Stimulated activated CD4-positive, alpha-beta T cell treated with anti-CD3 and anti-CD28 coated beads, Interleukin-12 subunit alpha, Interleukin-12 subunit beta, amount 100 ng/mL, for 24 hours (primary cell): ENCODE data around the gene AKNAD1.
"Not testable (repeated sequence)": the region's sequence is repeated elsewhere in the genome, so short reads cannot be mapped to it uniquely, and the experiment has no call there.

ENCODE experiments used
- DNase-seq, 2 experiments: peaks; one replicate each; pipeline ENCODE4 v3.0.0-alpha.2; 2020; ENCODE audit warnings: low read depth in 2 of 2

The AKNAD1 gene

GRCh38 chr1:108856994-108857393 is at the start of gene AKNAD1:
AKNAD1 (minus strand) TSS chr1:108857094; CDS start chr1:108852664, 4,430 bp downstream.
- no peak for DNase-seq

GRCh38 chr1:108901106-108901505 is 44.2 kb upstream of the AKNAD1 start:
- no peak for DNase-seq

- no peak for DNase-seq
Measured at GRCh38 chr1:108897865-108898720, 41.2 kb upstream of the AKNAD1 start.

- no peak for DNase-seq
Measured at GRCh38 chr1:108896146-108897145, 39.6 kb upstream of the AKNAD1 start.

- DNase-seq: no peak
Measured at GRCh38 chr1:108893141-108893530, 36.2 kb upstream of the AKNAD1 start.

GRCh38 chr1:108892356-108893140 is 35.7 kb upstream of the AKNAD1 start:
- no peak for DNase-seq

- DNase-seq: no peak
Measured at GRCh38 chr1:108889706-108890384, 33.0 kb upstream of the AKNAD1 start.

GRCh38 chr1:108889006-108889645 is 32.2 kb upstream of the AKNAD1 start:
- DNase-seq: not testable (repeated sequence)

GRCh38 chr1:108886292-108886691 is 29.4 kb upstream of the AKNAD1 start:
- no peak for DNase-seq

GRCh38 chr1:108884968-108885367 is 28.1 kb upstream of the AKNAD1 start:
- no peak for DNase-seq

GRCh38 chr1:108882837-108883236 is 25.9 kb upstream of the AKNAD1 start:
- DNase-seq: no peak

GRCh38 chr1:108881369-108881768 is 24.5 kb upstream of the AKNAD1 start:
- DNase-seq: no peak

- DNase-seq: no peak
Measured at GRCh38 chr1:108880850-108881249, 24.0 kb upstream of the AKNAD1 start.

GRCh38 chr1:108878678-108879077 is 21.8 kb upstream of the AKNAD1 start:
- no peak for DNase-seq

GRCh38 chr1:108878160-108878469 is 21.2 kb upstream of the AKNAD1 start:
- no peak for DNase-seq

GRCh38 chr1:108877348-108878159 is 20.7 kb upstream of the AKNAD1 start:
- no peak for DNase-seq

- no peak for DNase-seq
Measured at GRCh38 chr1:108871050-108871724, 14.3 kb upstream of the AKNAD1 start.

- no peak for DNase-seq
Measured at GRCh38 chr1:108865316-108865910, 8.5 kb upstream of the AKNAD1 start.

GRCh38 chr1:108863984-108864383 is 7.1 kb upstream of the AKNAD1 start:
- DNase-seq: no peak
